Gastroesophageal sphincter (tissue), 4 donors: ENCODE measurements around the gene CDH4. TPM values are rescaled to one million over a fixed set of nuclear protein-coding genes. Genes with fewer than 3 reads are reported as not detected.

Experiments
- ATAC-seq: fragments of 150-250 bp; one replicate; pipeline ENCODE4 v1.9.1; 2016; ENCODE audit warnings: mild to moderate bottlenecking, moderate library complexity
- H3K27ac ChIP-seq, 4 donors: fragments of 200-600 bp; sonication (generic) in 3 of 4; 1 replicate in 3 of 4; 2 replicates in 1 of 4; pipeline ENCODE4 v1.5.1; 2016 to 2019
- H3K27me3 ChIP-seq: fragments of 200-600 bp; sonication (generic); one replicate; pipeline ENCODE4 v1.5.1; 2019
- H3K36me3 ChIP-seq, 2 donors: fragments of 200-600 bp; sonication (generic); one replicate each; pipeline ENCODE4 v1.5.1; 2019; ENCODE audit warnings: control low read depth in 1 of 2
- H3K4me1 ChIP-seq, 3 donors: fragments of 200-600 bp; sonication (generic); 1 replicate in 2 of 3; 2 replicates in 1 of 3; pipeline ENCODE4 v1.5.1; 2016 to 2019; ENCODE audit warnings: control low read depth in 2 of 3
- H3K4me3 ChIP-seq, 2 donors: fragments of 200-600 bp; sonication (generic); one replicate each; pipeline ENCODE4 v1.5.1; 2019; ENCODE audit warnings: mild to moderate bottlenecking in 1 of 2, moderate library complexity in 1 of 2
- H3K9me3 ChIP-seq, 3 donors: fragments of 200-600 bp; sonication (generic); one replicate each; pipeline ENCODE4 v1.5.1; 2017 to 2019; ENCODE audit warnings: control low read depth in 2 of 3
- CTCF ChIP-seq, 4 experiments: fragments of 200-600 bp in 2 of 4; fragments of 450-650 bp in 2 of 4; sonication (generic) in 1 of 4; IDR thresholded peaks; one replicate each; pipeline ENCODE4 v1.5.1; 2017 to 2019; ENCODE audit warnings: antibody characterized with exemption in 4 of 4, mild to moderate bottlenecking in 2 of 4, moderate library complexity in 2 of 4
- EP300 ChIP-seq: sonication (generic); formaldehyde crosslinking; IDR thresholded peaks from one replicate; pipeline ENCODE4 v1.6.1; 2017; ENCODE audit warnings: antibody characterized with exemption, mild to moderate bottlenecking
- POLR2A ChIP-seq, 2 donors: fragments of 450-650 bp; IDR thresholded peaks; one replicate each; pipeline ENCODE4 v1.6.1; 2017; ENCODE audit warnings: antibody characterized with exemption in 2 of 2, mild to moderate bottlenecking in 2 of 2, moderate library complexity in 1 of 2
- POLR2AphosphoS5 ChIP-seq: sonication (generic); formaldehyde crosslinking; IDR thresholded peaks from one replicate; pipeline ENCODE4 v1.6.1; 2017; ENCODE audit warnings: antibody characterized with exemption
- WGBS, 2 donors: methylation state at CpG; one replicate each; pipeline ENCODE4 v1.1.5; 2018; ENCODE audit warnings: low coverage in 1 of 2; 5-methylcytosine and 5-hydroxymethylcytosine counted together
- total RNA-seq, 4 donors: library from RNA; depleted of rRNA; stranded (reverse); fragments of >200 nt; gene quantifications; one replicate each; pipeline ENCODE4 v1.1.0, GENCODE V29; 2016

CDH4 gene
- total RNA-seq, 4 donors from 2014 or later = under 0.01 to 1.5 (median 0.42) TPM; not detected in 1

GRCh38 chr20:61901392-61902220 is 649.5 kb downstream of the CDH4 start:
- Histone ChIP-seq H3K4me3 (no peak overlapping the region), H3K27ac (no peak overlapping the region), H3K9me3 (no peaks in the 10 kb centered on the region), H3K27me3 (peaks cover 67% of the 10 kb centered on the region), H3K36me3 (no peaks in the 10 kb centered on the region), H3K4me1 (no peaks in the 10 kb centered on the region)
- no peak for TF ChIP-seq POLR2A (IDR thresholded peaks at IDR 0.05)
- no peak for TF ChIP-seq EP300
- TF ChIP-seq CTCF (IDR thresholded peaks at IDR 0.05) = no peak
- no peak for TF ChIP-seq POLR2AphosphoS5
- no peak for ATAC-seq
- 54 to 100% methylated on average over 1 to 11 of the region's 35 CpGs for WGBS, 2 donors

DNA sequence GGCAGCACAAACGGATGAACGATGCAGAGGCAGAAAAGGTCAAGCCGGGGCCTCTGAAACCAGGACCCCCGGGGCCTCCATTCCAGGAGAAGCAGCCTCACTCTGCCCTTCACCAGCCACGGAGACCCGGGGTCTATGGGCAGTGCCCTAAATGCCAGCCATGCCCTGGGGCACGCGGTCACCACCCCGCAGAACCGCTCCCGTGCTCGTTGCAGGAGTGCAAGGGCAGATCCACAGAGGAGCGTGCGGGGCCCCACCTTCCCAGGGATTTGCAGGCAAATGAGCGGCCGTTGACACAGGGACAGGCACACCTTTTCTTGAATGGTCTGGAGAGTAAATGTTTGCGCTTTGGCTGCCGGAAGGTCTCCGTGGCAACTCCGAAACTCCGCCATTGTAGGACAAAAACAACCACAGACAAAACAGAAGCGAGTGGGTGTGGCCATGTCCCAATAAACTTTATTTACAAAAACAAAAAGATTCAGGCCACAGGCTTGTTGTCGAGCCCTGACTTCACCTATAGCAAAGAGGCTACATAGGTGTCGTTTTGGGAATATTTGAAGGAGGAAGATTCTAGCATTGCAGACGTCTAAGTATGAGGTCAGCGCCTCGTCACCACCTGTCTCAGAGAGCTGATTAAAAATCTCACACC is 650.3 kb downstream of the CDH4 start:
- H3K9me3 ChIP-seq = no peaks in the 10 kb centered on the region
- no peaks in the 10 kb centered on the region for H3K36me3 ChIP-seq
- H3K27ac ChIP-seq = no peak overlapping the region
- ATAC-seq = no peak
- WGBS, 2 donors = 60% methylated on average over 6 of the region's 27 CpGs; no CpG with 5 or more reads in 1 of the 2 donors
- no peaks in the 10 kb centered on the region for H3K4me1 ChIP-seq
- no peak for TF ChIP-seq POLR2A (IDR thresholded peaks at IDR 0.05)
- no peak for TF ChIP-seq POLR2AphosphoS5
- no peak for TF ChIP-seq CTCF (IDR thresholded peaks at IDR 0.05)
- no peak for TF ChIP-seq EP300
- H3K4me3 ChIP-seq = no peak overlapping the region
- peaks cover 67% of the 10 kb centered on the region for H3K27me3 ChIP-seq

DNA sequence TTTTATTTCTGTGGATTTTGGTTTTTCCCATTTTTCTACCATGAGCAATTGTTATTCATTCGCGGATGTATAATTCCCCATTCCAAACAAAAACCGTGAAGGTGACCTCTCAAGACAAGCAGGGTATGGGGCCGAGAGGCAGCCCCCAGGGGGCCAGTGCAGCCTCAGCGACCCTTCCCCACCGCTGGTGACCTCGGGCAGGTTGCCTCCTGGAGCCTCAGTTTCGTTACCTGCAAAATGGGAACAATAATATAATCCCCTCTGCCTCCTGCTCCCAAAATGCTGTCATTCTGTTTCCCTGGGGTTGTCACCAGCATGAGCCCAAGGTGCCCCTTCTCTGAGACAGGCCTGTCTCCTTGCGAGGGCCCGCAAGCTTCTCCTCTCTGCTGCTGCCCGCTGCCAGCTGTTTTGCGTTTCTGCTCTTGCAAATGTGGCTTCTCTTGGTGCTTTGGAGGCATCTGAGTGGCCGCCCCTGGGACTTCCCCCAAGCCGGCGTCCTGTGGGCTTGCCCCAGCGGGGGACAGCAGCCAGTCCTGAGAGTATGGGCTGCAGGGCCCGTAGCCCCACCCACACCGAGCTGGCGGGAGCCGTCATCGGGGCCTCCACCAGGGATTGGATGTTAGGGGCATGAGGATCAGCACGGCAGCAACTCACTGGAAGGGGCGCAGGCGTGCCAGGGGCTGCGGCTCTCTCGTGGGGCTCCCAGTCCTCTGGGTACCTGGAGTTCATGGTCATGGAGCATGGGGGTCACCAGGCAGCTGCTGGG is 651.7 kb downstream of the CDH4 start:
- Histone ChIP-seq H3K27me3 (peaks cover 61% of the 10 kb centered on the region), H3K4me1 (no peaks in the 10 kb centered on the region), H3K4me3 (no peak overlapping the region), H3K27ac (no peak overlapping the region), H3K36me3 (no peaks in the 10 kb centered on the region), H3K9me3 (no peaks in the 10 kb centered on the region)
- no peak for ATAC-seq
- TF ChIP-seq CTCF (IDR thresholded peaks at IDR 0.05) (no peak), POLR2AphosphoS5 (no peak), EP300 (no peak), POLR2A (IDR thresholded peaks at IDR 0.05) (no peak)
- 88 to 100% methylated on average over 3 to 7 of the region's 26 CpGs for WGBS, 2 donors

DNA sequence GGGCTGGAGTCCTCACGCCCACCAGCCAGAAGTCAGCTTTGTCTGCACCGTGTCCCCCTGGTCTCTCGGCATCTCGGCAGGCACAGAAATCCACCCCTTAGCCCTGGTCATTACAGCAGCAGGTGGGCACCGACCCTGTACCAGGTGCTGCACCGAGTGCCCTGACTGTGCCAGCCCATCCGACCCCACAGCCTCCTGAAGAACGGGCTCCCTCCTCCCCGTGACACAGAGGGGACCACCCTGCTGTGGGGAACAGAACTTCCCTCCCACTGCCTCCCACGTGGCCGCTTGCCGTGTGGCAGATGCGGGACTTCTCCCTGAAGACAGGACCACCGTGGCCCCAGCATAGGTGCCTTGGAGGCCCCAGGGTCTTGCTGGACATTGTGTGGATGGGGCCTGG is 652.4 kb downstream of the CDH4 start:
- Histone ChIP-seq H3K27ac (no peak overlapping the region), H3K27me3 (peaks cover 57% of the 10 kb centered on the region), H3K9me3 (no peaks in the 10 kb centered on the region), H3K36me3 (no peaks in the 10 kb centered on the region), H3K4me3 (no peak overlapping the region), H3K4me1 (no peaks in the 10 kb centered on the region)
- TF ChIP-seq POLR2AphosphoS5 = no peak
- WGBS, 2 donors = 60% methylated on average over 1 of the region's 14 CpGs; no CpG with 5 or more reads in 1 of the 2 donors
- ATAC-seq = no peak

GRCh38 chr20:61905781-61906523 is 653.9 kb downstream of the CDH4 start:
- Histone ChIP-seq H3K27me3 (peaks cover 48% of the 10 kb centered on the region), H3K36me3 (no peaks in the 10 kb centered on the region), H3K4me3 (no peak overlapping the region), H3K27ac (no peak overlapping the region), H3K4me1 (no peaks in the 10 kb centered on the region), H3K9me3 (peaks cover 0 to 10% (median 0%) of the 10 kb centered on the region in 3 donors)
- WGBS, 2 donors = 91 to 96% methylated on average over 7 to 9 of the region's 15 CpGs
- no peak for TF ChIP-seq CTCF (IDR thresholded peaks at IDR 0.05)
- no peak for TF ChIP-seq POLR2AphosphoS5
- TF ChIP-seq POLR2A (IDR thresholded peaks at IDR 0.05) = no peak
- no peak for ATAC-seq
